Stimulated activated CD4-positive, alpha-beta T cell treated with anti-CD3 and anti-CD28 coated beads, Interleukin-15, amount 100 ng/mL, for 1 hour (primary cell): Measurements from ENCODE around the gene KRT4.
"Not testable (repeated sequence)": the region's sequence is repeated elsewhere in the genome, so short reads cannot be mapped to it uniquely, and the experiment has no call there.

Source experiments
- DNase-seq, 2 donors: peaks; one replicate each; pipeline ENCODE4 v3.0.0-alpha.2; 2020; ENCODE audit warnings: low read depth in 1 of 2, low spot score in 1 of 2

KRT4 gene

GRCh38 chr12:52776435-52776834 lies 37.5 kb downstream of the KRT4 start:
- no peak for DNase-seq

GRCh38 chr12:52774629-52775250 lies 39.2 kb downstream of the KRT4 start:
- DNase-seq = no peak

GRCh38 chr12:52772772-52773171 lies 41.1 kb downstream of the KRT4 start:
- no peak for DNase-seq

GRCh38 chr12:52772188-52772587 lies 41.7 kb downstream of the KRT4 start:
- DNase-seq = no peak

GRCh38 chr12:52771505-52771904 lies 42.4 kb downstream of the KRT4 start:
- DNase-seq = no peak

- DNase-seq = no peak
Observed at GRCh38 chr12:52771088-52771487, 42.8 kb downstream of the KRT4 start.

GRCh38 chr12:52769946-52770345 lies 44.0 kb downstream of the KRT4 start:
- DNase-seq = no peak

- no peak for DNase-seq
Observed at GRCh38 chr12:52769354-52769753, 44.6 kb downstream of the KRT4 start.

- no peak for DNase-seq
Observed at GRCh38 chr12:52768479-52769200, 45.3 kb downstream of the KRT4 start.

- DNase-seq = no peak
Observed at GRCh38 chr12:52767427-52767826, 46.5 kb downstream of the KRT4 start.

GRCh38 chr12:52767020-52767379 lies 46.9 kb downstream of the KRT4 start:
- no peak for DNase-seq

GRCh38 chr12:52766351-52767019 lies 47.4 kb downstream of the KRT4 start:
- no peak for DNase-seq

GRCh38 chr12:52765702-52766101 lies 48.2 kb downstream of the KRT4 start:
- DNase-seq = no peak

- DNase-seq = no peak
Observed at GRCh38 chr12:52763991-52764390, 49.9 kb downstream of the KRT4 start.

GRCh38 chr12:52763036-52763659 lies 50.8 kb downstream of the KRT4 start:
- DNase-seq = no peak

- DNase-seq = no peak
Observed at GRCh38 chr12:52761802-52762201, 52.1 kb downstream of the KRT4 start.

- DNase-seq = not testable (repeated sequence)
Observed at GRCh38 chr12:52761218-52761617, 52.7 kb downstream of the KRT4 start.

GRCh38 chr12:52760623-52761022 lies 53.3 kb downstream of the KRT4 start:
- no peak for DNase-seq

GRCh38 chr12:52759695-52760094 lies 54.2 kb downstream of the KRT4 start:
- DNase-seq = no peak

GRCh38 chr12:52759218-52759617 lies 54.7 kb downstream of the KRT4 start:
- no peak for DNase-seq

- no peak for DNase-seq
Observed at GRCh38 chr12:52757449-52758176, 56.3 kb downstream of the KRT4 start.
